ENCODE measurements around the gene CHST15. TPM values are rescaled to one million over a fixed set of nuclear protein-coding genes. Genes with fewer than 3 reads are reported as not detected.
A peak's percentile ranks its signal among the peaks of the same experiment; 100 is the strongest.
"Not testable (repeated sequence)": the region's sequence is repeated elsewhere in the genome, so short reads cannot be mapped to it uniquely, and the experiment has no call there.

Gene CHST15
- total RNA-seq, 1 donor from 2014 or later = 148 TPM

DNA sequence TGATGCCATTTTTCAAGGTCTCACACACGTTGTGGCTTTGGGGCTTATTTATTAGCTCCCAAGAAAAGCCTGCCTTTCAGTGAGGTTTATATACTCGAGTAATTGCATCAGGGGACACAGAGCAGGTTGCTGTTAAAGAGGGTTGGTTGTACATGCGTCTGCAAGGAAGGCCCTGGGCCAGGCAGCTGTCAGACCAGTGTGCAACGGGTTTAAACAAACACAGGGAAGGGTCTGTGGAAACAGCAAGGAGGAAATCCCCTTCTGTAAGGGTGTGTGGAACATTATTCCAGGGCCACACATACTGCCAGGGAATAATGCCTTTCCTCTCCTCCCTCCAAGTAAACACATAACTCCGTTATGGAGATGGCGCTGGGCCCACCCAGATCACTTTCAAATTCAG, 1.7 kb upstream of the CHST15 start:
- DNase-seq (ENCODE audit: low spot score) = peak; percentile 34
- Mint-ChIP-seq H3K9me3 (ENCODE audit: unreplicated experiment) (no peaks in the 10 kb centered on the region), H3K4me1 (ENCODE audit: unreplicated experiment) (peaks cover 47% of the 10 kb centered on the region), H3K27ac (ENCODE audit: unreplicated experiment) (peak overlapping the region; percentile 24), H3K36me3 (ENCODE audit: low read depth, unreplicated experiment) (peaks cover 11% of the 10 kb centered on the region), H3K27me3 (ENCODE audit: unreplicated experiment) (peaks cover 9% of the 10 kb centered on the region), H3K4me3 (ENCODE audit: unreplicated experiment) (no peak overlapping the region)
- TF ChIP-seq, protein P1, sequence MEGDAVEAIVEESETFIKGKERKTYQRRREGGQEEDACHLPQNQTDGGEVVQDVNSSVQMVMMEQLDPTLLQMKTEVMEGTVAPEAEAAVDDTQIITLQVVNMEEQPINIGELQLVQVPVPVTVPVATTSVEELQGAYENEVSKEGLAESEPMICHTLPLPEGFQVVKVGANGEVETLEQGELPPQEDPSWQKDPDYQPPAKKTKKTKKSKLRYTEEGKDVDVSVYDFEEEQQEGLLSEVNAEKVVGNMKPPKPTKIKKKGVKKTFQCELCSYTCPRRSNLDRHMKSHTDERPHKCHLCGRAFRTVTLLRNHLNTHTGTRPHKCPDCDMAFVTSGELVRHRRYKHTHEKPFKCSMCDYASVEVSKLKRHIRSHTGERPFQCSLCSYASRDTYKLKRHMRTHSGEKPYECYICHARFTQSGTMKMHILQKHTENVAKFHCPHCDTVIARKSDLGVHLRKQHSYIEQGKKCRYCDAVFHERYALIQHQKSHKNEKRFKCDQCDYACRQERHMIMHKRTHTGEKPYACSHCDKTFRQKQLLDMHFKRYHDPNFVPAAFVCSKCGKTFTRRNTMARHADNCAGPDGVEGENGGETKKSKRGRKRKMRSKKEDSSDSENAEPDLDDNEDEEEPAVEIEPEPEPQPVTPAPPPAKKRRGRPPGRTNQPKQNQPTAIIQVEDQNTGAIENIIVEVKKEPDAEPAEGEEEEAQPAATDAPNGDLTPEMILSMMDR (IDR thresholded peaks at IDR 0.05; ENCODE audit: unreplicated experiment) = no peak

DNA sequence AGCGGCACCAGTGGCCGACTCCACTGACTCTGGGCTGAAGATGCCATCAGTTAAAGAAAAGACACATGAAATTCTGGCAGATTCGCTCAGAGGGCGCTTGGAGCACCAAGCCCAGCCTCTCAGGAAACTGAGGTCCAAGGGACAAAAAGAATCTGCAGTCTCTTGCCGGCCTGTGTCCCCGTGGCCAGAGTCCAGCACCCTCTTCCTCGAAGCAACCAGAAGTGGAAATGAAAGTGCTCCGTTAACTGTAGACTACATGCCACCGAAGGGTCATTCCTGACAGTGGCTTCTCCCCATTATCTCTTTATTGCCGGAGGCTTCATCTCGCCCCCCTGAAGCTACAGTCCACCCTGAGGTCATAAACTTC, 1.0 kb upstream of the CHST15 start:
- Mint-ChIP-seq H3K9me3 (ENCODE audit: unreplicated experiment) (no peaks in the 10 kb centered on the region), H3K27ac (ENCODE audit: unreplicated experiment) (peak overlapping the region; percentile 42), H3K27me3 (ENCODE audit: unreplicated experiment) (peaks cover 9% of the 10 kb centered on the region), H3K36me3 (ENCODE audit: low read depth, unreplicated experiment) (peaks cover 8% of the 10 kb centered on the region), H3K4me1 (ENCODE audit: unreplicated experiment) (peaks cover 51% of the 10 kb centered on the region), H3K4me3 (ENCODE audit: unreplicated experiment) (peak overlapping the region; percentile 89)
- no peak for DNase-seq (ENCODE audit: low spot score)
- TF ChIP-seq, protein P1 (IDR thresholded peaks at IDR 0.05; ENCODE audit: unreplicated experiment) = no peak

GRCh38 chr10:124093774-124094418, 498 bp upstream of the CHST15 start:
- DNase-seq (ENCODE audit: low spot score) = peak; percentile 36
- not testable (repeated sequence) for H3K9me3 Mint-ChIP-seq (ENCODE audit: unreplicated experiment); H3K36me3 Mint-ChIP-seq (ENCODE audit: low read depth, unreplicated experiment)
- peaks cover 52% of the 10 kb centered on the region for H3K4me1 Mint-ChIP-seq (ENCODE audit: unreplicated experiment)
- peak overlapping the region; percentile 18 for H3K27ac Mint-ChIP-seq (ENCODE audit: unreplicated experiment)
- peak overlapping the region; percentile 89 for H3K4me3 Mint-ChIP-seq (ENCODE audit: unreplicated experiment)
- H3K27me3 Mint-ChIP-seq (ENCODE audit: unreplicated experiment) = peaks cover 10% of the 10 kb centered on the region

GRCh38 chr10:124092250-124092859, 1.0 kb downstream of the CHST15 start:
- Mint-ChIP-seq H3K4me3 (ENCODE audit: unreplicated experiment) (peak overlapping the region; percentile 93), H3K36me3 (ENCODE audit: low read depth, unreplicated experiment) (peaks cover 12% of the 10 kb centered on the region), H3K27ac (ENCODE audit: unreplicated experiment) (no peak overlapping the region), H3K4me1 (ENCODE audit: unreplicated experiment) (peaks cover 56% of the 10 kb centered on the region), H3K27me3 (ENCODE audit: unreplicated experiment) (peaks cover 12% of the 10 kb centered on the region), H3K9me3 (ENCODE audit: unreplicated experiment) (no peaks in the 10 kb centered on the region)
- DNase-seq (ENCODE audit: low spot score) = peak; percentile 64
- TF ChIP-seq, protein P1 (IDR thresholded peaks at IDR 0.05; ENCODE audit: unreplicated experiment) = no peak

GRCh38 chr10:124091646-124092249, 1.6 kb downstream of the CHST15 start:
- Mint-ChIP-seq H3K27ac (ENCODE audit: unreplicated experiment) (no peak overlapping the region), H3K36me3 (ENCODE audit: low read depth, unreplicated experiment) (peaks cover 12% of the 10 kb centered on the region), H3K27me3 (ENCODE audit: unreplicated experiment) (peaks cover 14% of the 10 kb centered on the region), H3K9me3 (ENCODE audit: unreplicated experiment) (no peaks in the 10 kb centered on the region), H3K4me1 (ENCODE audit: unreplicated experiment) (peaks cover 56% of the 10 kb centered on the region), H3K4me3 (ENCODE audit: unreplicated experiment) (peak overlapping the region; percentile 93)
- TF ChIP-seq, protein P1 (IDR thresholded peaks at IDR 0.05; ENCODE audit: unreplicated experiment) = no peak
- peak; percentile 41 for DNase-seq (ENCODE audit: low spot score)

Measured in endothelial cell (in vitro differentiated cells).